A673 (cell line): ENCODE data around the gene MGAT5. TPM values are rescaled to one million over a fixed set of nuclear protein-coding genes. Genes with fewer than 3 reads are reported as not detected.

ENCODE experiments used
- BruUV-seq: library from RNA; stranded (reverse); fragments of 400-500 nt; replicated peaks from 2 replicates; lab custom pipeline; 2021; lab: Mats Ljungman, UMichigan
- CTCF ChIA-PET: fragments of 300-600 bp; sonication (Branson Sonifier 250); formaldehyde crosslinking; loops from one replicate; lab custom pipeline; 2022; ENCODE audit warnings: antibody characterized with exemption; lab: Charles Lee
- POLR2A ChIA-PET: fragments of 300-600 bp; sonication (Branson Sonifier 250); formaldehyde crosslinking; loops from one replicate; lab custom pipeline; 2022; ENCODE audit warnings: antibody characterized with exemption; ENCODE audit not compliant: low non-redundant PET; lab: Charles Lee
- DNase-seq: peaks from one replicate; pipeline ENCODE4 v3.0.0-alpha.2; 2015; ENCODE audit warnings: low spot score
- H3K27ac ChIP-seq: fragments of 200-600 bp; sonication (generic); 2 replicates; pipeline ENCODE4 v1.5.1; 2016; ENCODE audit warnings: mixed run types, low read depth, mild to moderate bottlenecking, mixed read lengths, antibody characterized with exemption, low read length; ENCODE audit not compliant: poor library complexity, severe bottlenecking
- H3K27me3 ChIP-seq: fragments of 200-600 bp; sonication (generic); replicated peaks from 2 replicates; pipeline ENCODE4 v1.6.1; 2017; ENCODE audit warnings: mixed run types, low read depth, mild to moderate bottlenecking, mixed read lengths, antibody characterized with exemption, low read length; ENCODE audit not compliant: insufficient read depth, poor library complexity
- H3K36me3 ChIP-seq: fragments of 200-600 bp; sonication (generic); 2 replicates; pipeline ENCODE4 v1.6.1; 2016; ENCODE audit warnings: mixed run types, mild to moderate bottlenecking, mixed read lengths, antibody characterized with exemption, low read length; ENCODE audit not compliant: insufficient read depth, poor library complexity, severe bottlenecking
- H3K4me1 ChIP-seq: fragments of 200-600 bp; sonication (generic); 2 replicates; pipeline ENCODE4 v1.6.1; 2017; ENCODE audit warnings: mixed run types, mild to moderate bottlenecking, mixed read lengths, antibody characterized with exemption, low read length; ENCODE audit not compliant: insufficient read depth, poor library complexity, severe bottlenecking
- H3K4me3 ChIP-seq: fragments of 200-600 bp; sonication (generic); 2 replicates; pipeline ENCODE4 v1.5.1; 2016; ENCODE audit warnings: low read depth, mixed run types, mild to moderate bottlenecking, mixed read lengths, low read length; ENCODE audit not compliant: poor library complexity, severe bottlenecking
- H3K9me3 ChIP-seq: fragments of 200-600 bp; sonication (generic); 2 replicates; pipeline ENCODE4 v1.6.1; 2016; ENCODE audit warnings: mixed run types, low read depth, mild to moderate bottlenecking, mixed read lengths, antibody characterized with exemption, low read length; ENCODE audit not compliant: poor library complexity, severe bottlenecking
- CTCF ChIP-seq: fragments of 300-800, 200-600 bp; sonication (generic); conservative IDR thresholded peaks from 2 replicates; pipeline ENCODE4 v1.5.1; 2017; ENCODE audit warnings: low read depth, mild to moderate bottlenecking, antibody characterized with exemption, low read length, moderate library complexity, mixed read lengths
- EZH2 ChIP-seq: fragments of 200-600 bp; sonication (generic); IDR thresholded peaks from 2 replicates; pipeline ENCODE4 v1.6.1; 2017; ENCODE audit warnings: borderline replicate concordance, low read depth, mild to moderate bottlenecking, mixed read lengths, antibody characterized with exemption, low read length; ENCODE audit not compliant: poor library complexity, severe bottlenecking
- intact Hi-C: fragments of 100-400 bp; cut with micrococcal nuclease; formaldehyde crosslinking; loops from one replicate; pipeline ENCODE4 v1.10.0; 2022; ENCODE audit not compliant: unreplicated experiment
- total RNA-seq: library from RNA; stranded (reverse); gene quantifications from 2 replicates; pipeline ENCODE4 v1.2.3, GENCODE V29; 2021

MGAT5 gene
- total RNA-seq, 1 experiment from 2014 or later = 11.0 TPM

GRCh38 chr2:134273256-134273983 lies 19.5 kb downstream of the MGAT5 start:
- ChIA-PET CTCF (no interaction called here), POLR2A (no interaction called here)
- H3K27me3 ChIP-seq = no peaks in the 10 kb centered on the region

GRCh38 chr2:134274121-134274520 lies 20.2 kb downstream of the MGAT5 start:
- no peaks in the 10 kb centered on the region for H3K36me3 ChIP-seq
- no peak for DNase-seq
- H3K27ac ChIP-seq = no peak overlapping the region
- no peak overlapping the region for H3K4me3 ChIP-seq
- H3K27me3 ChIP-seq = no peaks in the 10 kb centered on the region
- no peaks in the 10 kb centered on the region for H3K4me1 ChIP-seq
- ChIA-PET POLR2A (no interaction called here), CTCF (no interaction called here)
- BruUV-seq = no TSS peak
- intact Hi-C loops = no loop called here
- TF ChIP-seq EZH2 (no peak), CTCF (no peak)
- H3K9me3 ChIP-seq = no peaks in the 10 kb centered on the region

More at GRCh38 chr2:134273256-134273983, 19.5 kb downstream of the MGAT5 start:
- H3K36me3 ChIP-seq = no peaks in the 10 kb centered on the region
- DNase-seq = no peak
- no peaks in the 10 kb centered on the region for H3K4me1 ChIP-seq
- BruUV-seq = no TSS peak
- H3K9me3 ChIP-seq = no peaks in the 10 kb centered on the region
- intact Hi-C loops = no loop called here
- no peak overlapping the region for H3K27ac ChIP-seq
- TF ChIP-seq CTCF = no peak
- no peak for TF ChIP-seq EZH2
- no peak overlapping the region for H3K4me3 ChIP-seq

GRCh38 chr2:134275058-134275862 lies 21.4 kb downstream of the MGAT5 start:
- no peak for DNase-seq
- Histone ChIP-seq H3K36me3 (no peaks in the 10 kb centered on the region), H3K27me3 (no peaks in the 10 kb centered on the region), H3K4me3 (no peak overlapping the region), H3K4me1 (no peaks in the 10 kb centered on the region), H3K27ac (no peak overlapping the region), H3K9me3 (no peaks in the 10 kb centered on the region)
- intact Hi-C loops = no loop called here
- CTCF ChIA-PET = no interaction called here
- no peak for TF ChIP-seq EZH2
- BruUV-seq = no TSS peak
- POLR2A ChIA-PET = no interaction called here
